Breast epithelium (tissue), 3 donors: Measurements from ENCODE around the gene DXO.
"Not testable (repeated sequence)": the region's sequence is repeated elsewhere in the genome, so short reads cannot be mapped to it uniquely, and the experiment has no call there.

ENCODE experiments used
- CTCF ChIP-seq, 3 donors: fragments of 450-650 bp; IDR thresholded peaks; one replicate each; pipeline ENCODE4 v1.5.1; 2016 to 2017; ENCODE audit warnings: antibody characterized with exemption in 3 of 3, mild to moderate bottlenecking in 3 of 3, moderate library complexity in 3 of 3
- POLR2A ChIP-seq: fragments of 450-650 bp; IDR thresholded peaks from one replicate; pipeline ENCODE4 v1.6.1; 2016; ENCODE audit warnings: antibody characterized with exemption, mild to moderate bottlenecking, moderate library complexity
- POLR2AphosphoS5 ChIP-seq, 3 donors: sonication (generic); formaldehyde crosslinking; IDR thresholded peaks; one replicate each; pipeline ENCODE4 v1.6.1; 2017; ENCODE audit warnings: antibody characterized with exemption in 3 of 3

GRCh38 chr6:31980195-31980876 is 8.4 kb upstream of the DXO start:
- TF ChIP-seq CTCF (IDR thresholded peaks at IDR 0.05); POLR2AphosphoS5 (IDR thresholded peaks at IDR 0.05); POLR2A: not testable (repeated sequence)
